Measurements from ENCODE around the gene VAV2. TPM values are rescaled to one million over a fixed set of nuclear protein-coding genes. Genes with fewer than 3 reads are reported as not detected.

Gene VAV2
- total RNA-seq, 1 experiment from 2014 or later = 24.7 TPM

DNA sequence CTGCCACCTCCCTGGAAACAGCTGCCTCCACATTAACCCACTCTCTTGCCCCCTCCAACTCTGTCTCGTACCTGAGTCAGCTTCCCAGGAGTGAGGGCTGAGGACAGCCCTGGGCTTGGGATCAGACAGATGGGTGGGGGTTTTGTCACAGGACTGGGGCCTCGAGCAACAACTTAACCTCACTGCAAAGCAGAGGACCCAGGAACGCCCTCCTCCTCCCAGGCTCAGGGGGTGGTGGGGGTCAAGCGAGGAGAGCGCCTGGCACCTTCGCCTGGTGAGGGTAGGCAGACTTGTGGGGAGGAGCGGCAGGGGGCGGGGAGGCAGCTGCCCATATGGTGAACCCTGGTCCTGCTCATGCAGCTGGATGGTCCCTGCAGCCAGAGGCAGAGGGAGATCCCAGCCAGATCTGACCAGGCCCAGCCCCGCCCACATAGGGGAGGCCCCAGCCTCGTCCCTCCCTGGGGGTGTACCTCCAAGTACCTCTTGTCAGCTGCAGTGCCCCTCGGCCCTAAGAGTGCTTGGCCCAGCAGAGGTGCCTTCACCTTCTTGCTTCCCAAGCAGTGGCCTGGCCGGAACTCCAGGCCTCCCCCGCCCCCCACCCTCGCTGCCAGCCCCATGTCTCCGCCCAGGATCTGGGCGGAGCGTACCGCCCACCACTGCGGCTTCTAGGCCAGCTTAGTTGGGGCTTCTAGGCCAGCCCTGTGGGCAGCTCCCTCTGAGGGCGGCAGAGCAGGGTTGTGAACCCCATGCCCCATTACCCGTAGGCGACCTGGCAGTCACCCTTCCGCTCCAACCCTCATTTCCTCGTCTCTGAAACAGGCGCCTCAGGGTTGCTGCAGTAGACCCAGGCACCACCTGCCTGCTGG, 254.1 kb downstream of the VAV2 start, which contains the start of gene SARDH:
SARDH (minus strand) TSS at position 579 of the 866 bp plus-strand sequence. CDS start 4,179 bp downstream, outside the sequence.
- intact Hi-C loops (cut with micrococcal nuclease; ENCODE audit: unreplicated experiment) (no loop called here), in situ Hi-C loops (cut with HindIII; ENCODE audit: low pct_unique_long_range_greater_than_20kb, low sequenced_read_pairs) (no loop called here)
- H3K27me3 ChIP-seq (ENCODE audit: control insufficient read depth, insufficient read depth, low read length) = no peaks in the 10 kb centered on the region
- no peaks in the 10 kb centered on the region for H3K4me1 ChIP-seq (ENCODE audit: control insufficient read depth, insufficient read depth, low read length)
- ATAC-seq = peak; percentile 65
- H3K36me3 ChIP-seq (ENCODE audit: control insufficient read depth, insufficient read depth, low read length) = no peaks in the 10 kb centered on the region
- DNase-seq (ENCODE audit: low read depth, low spot score) = no peak
- TF ChIP-seq, protein P1, sequence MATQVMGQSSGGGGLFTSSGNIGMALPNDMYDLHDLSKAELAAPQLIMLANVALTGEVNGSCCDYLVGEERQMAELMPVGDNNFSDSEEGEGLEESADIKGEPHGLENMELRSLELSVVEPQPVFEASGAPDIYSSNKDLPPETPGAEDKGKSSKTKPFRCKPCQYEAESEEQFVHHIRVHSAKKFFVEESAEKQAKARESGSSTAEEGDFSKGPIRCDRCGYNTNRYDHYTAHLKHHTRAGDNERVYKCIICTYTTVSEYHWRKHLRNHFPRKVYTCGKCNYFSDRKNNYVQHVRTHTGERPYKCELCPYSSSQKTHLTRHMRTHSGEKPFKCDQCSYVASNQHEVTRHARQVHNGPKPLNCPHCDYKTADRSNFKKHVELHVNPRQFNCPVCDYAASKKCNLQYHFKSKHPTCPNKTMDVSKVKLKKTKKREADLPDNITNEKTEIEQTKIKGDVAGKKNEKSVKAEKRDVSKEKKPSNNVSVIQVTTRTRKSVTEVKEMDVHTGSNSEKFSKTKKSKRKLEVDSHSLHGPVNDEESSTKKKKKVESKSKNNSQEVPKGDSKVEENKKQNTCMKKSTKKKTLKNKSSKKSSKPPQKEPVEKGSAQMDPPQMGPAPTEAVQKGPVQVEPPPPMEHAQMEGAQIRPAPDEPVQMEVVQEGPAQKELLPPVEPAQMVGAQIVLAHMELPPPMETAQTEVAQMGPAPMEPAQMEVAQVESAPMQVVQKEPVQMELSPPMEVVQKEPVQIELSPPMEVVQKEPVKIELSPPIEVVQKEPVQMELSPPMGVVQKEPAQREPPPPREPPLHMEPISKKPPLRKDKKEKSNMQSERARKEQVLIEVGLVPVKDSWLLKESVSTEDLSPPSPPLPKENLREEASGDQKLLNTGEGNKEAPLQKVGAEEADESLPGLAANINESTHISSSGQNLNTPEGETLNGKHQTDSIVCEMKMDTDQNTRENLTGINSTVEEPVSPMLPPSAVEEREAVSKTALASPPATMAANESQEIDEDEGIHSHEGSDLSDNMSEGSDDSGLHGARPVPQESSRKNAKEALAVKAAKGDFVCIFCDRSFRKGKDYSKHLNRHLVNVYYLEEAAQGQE (IDR thresholded peaks at IDR 0.05; ENCODE audit: insufficient read depth in 1 of 2, low read depth in 2 of 2, low read length in 1 of 2) = no peak
- no peak for TF ChIP-seq SIN3A (IDR thresholded peaks at IDR 0.05; ENCODE audit: borderline replicate concordance, insufficient read depth, low read depth, low read length)
- no peak for TF ChIP-seq TCF7L2 (IDR thresholded peaks at IDR 0.05; ENCODE audit: low read depth, low read length)
- TF ChIP-seq POLR2AphosphoS5 (IDR thresholded peaks at IDR 0.05; ENCODE audit: low read depth, low read length) = no peak
- TF ChIP-seq, protein P2, sequence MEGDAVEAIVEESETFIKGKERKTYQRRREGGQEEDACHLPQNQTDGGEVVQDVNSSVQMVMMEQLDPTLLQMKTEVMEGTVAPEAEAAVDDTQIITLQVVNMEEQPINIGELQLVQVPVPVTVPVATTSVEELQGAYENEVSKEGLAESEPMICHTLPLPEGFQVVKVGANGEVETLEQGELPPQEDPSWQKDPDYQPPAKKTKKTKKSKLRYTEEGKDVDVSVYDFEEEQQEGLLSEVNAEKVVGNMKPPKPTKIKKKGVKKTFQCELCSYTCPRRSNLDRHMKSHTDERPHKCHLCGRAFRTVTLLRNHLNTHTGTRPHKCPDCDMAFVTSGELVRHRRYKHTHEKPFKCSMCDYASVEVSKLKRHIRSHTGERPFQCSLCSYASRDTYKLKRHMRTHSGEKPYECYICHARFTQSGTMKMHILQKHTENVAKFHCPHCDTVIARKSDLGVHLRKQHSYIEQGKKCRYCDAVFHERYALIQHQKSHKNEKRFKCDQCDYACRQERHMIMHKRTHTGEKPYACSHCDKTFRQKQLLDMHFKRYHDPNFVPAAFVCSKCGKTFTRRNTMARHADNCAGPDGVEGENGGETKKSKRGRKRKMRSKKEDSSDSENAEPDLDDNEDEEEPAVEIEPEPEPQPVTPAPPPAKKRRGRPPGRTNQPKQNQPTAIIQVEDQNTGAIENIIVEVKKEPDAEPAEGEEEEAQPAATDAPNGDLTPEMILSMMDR (IDR thresholded peaks at IDR 0.05) = no peak
- no peak within 1 kb of the TSS for H3K27ac ChIP-seq (ENCODE audit: low read length)
- CTCF ChIA-PET = no interaction called here
- POLR2A ChIA-PET = no interaction called here
- no peaks in the 10 kb centered on the region for H3K9me3 ChIP-seq (ENCODE audit: control insufficient read depth, insufficient read depth, low read depth, low read length)
- no TSS peak for BruUV-seq (replicated peaks)
- H3K4me3 ChIP-seq (ENCODE audit: low read depth in 2 of 2, low read length in 2 of 2) = peak within 1 kb of the TSS; percentile 15 to 33; a peak in 3 of 4 replicates

DNA sequence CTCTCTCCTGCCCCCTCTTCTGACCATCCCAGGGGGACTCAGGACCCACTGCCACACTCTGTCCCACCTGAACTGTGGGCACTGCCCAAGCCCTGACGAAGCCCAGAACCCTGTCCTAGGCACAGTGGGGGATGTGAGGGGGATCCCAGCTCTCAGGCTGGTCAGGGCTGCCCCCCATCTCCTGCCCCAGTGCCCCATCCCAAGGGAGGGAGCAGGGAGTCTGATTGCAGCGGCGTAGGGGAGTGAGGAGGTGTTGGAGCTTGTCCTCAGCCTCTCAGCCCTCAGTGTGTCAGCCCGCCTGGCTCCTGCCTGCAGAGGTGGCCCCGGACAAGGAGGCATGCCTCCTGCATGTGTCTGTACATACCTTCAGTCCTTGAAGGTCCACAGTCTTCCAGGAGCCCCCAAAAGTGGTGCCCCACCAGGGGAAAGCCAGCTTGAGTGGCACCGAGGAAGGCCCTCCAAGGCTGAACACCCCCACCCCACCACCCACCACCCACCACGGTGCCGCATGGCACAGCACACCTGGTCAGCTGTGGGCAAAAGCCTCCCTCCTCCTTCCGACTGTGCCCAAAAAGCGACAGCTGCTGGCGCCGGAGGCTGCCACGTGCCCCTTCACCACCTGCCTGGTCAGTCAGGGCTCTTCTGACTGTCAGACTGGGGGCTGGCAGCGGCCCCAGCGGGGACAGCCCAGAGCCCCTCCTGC, 254.9 kb downstream of the VAV2 start:
- no peaks in the 10 kb centered on the region for H3K4me1 ChIP-seq (ENCODE audit: control insufficient read depth, insufficient read depth, low read length)
- CTCF ChIA-PET = no interaction called here
- no TSS peak for BruUV-seq (replicated peaks)
- in situ Hi-C loops (cut with HindIII; ENCODE audit: low pct_unique_long_range_greater_than_20kb, low sequenced_read_pairs) (no loop called here), intact Hi-C loops (cut with micrococcal nuclease; ENCODE audit: unreplicated experiment) (no loop called here)
- H3K36me3 ChIP-seq (ENCODE audit: control insufficient read depth, insufficient read depth, low read length) = no peaks in the 10 kb centered on the region
- H3K27ac ChIP-seq (ENCODE audit: low read length) = no peak overlapping the region
- no peak overlapping the region; a peak in 1 of 4 replicates for H3K4me3 ChIP-seq (ENCODE audit: low read depth in 2 of 2, low read length in 2 of 2)
- no peaks in the 10 kb centered on the region for H3K27me3 ChIP-seq (ENCODE audit: control insufficient read depth, insufficient read depth, low read length)
- no peak for ATAC-seq
- H3K9me3 ChIP-seq (ENCODE audit: control insufficient read depth, insufficient read depth, low read depth, low read length) = no peaks in the 10 kb centered on the region
- DNase-seq (ENCODE audit: low read depth, low spot score) = no peak
- POLR2A ChIA-PET = no interaction called here
- TF ChIP-seq, protein P2 (IDR thresholded peaks at IDR 0.05) = no peak
